Measurements from ENCODE around the gene STK38. TPM values are rescaled to one million over a fixed set of nuclear protein-coding genes. Genes with fewer than 3 reads are reported as not detected.

STK38 gene
- total and polyA plus RNA-seq, 4 donors: 9.3 to 21.8 (median 12.3) TPM

- H3K4me3 ChIP-seq (ENCODE audit: low read depth in 1 of 3, low read length in 3 of 3): no peak overlapping the region
- H3K9ac ChIP-seq (ENCODE audit: low read depth in 1 of 2, low read length in 2 of 2): no peak overlapping the region
- no peaks in the 10 kb centered on the region for H3K4me1 ChIP-seq (ENCODE audit: control insufficient read depth in 4 of 4, insufficient read depth in 4 of 4, low read length in 3 of 4)
- no peak for DNase-seq (ENCODE audit: low spot score)
- H3K36me3 ChIP-seq (ENCODE audit: control insufficient read depth in 4 of 4, insufficient read depth in 3 of 4, low read depth in 1 of 4, low read length in 3 of 4): peaks cover 11 to 31% (median 19%) of the 10 kb centered on the region in 4 donors
- no peak for TF ChIP-seq REST (IDR thresholded peaks at IDR 0.05)
- no peak for TF ChIP-seq HNF4G (IDR thresholded peaks at IDR 0.05)
- TF ChIP-seq MAX (IDR thresholded peaks at IDR 0.05): no peak
- no peak for TF ChIP-seq FOXA1 (IDR thresholded peaks at IDR 0.05)
- TF ChIP-seq FOXA2 (IDR thresholded peaks at IDR 0.05): no peak
- no peak for TF ChIP-seq RXRA (IDR thresholded peaks at IDR 0.05)
- no peak for TF ChIP-seq GABPA (IDR thresholded peaks at IDR 0.05 in 1 of 2, conservative IDR thresholded peaks at IDR 0.05 in 1 of 2)
- TF ChIP-seq ATF3 (IDR thresholded peaks at IDR 0.05): no peak
- TF ChIP-seq TAF1 (conservative IDR thresholded peaks at IDR 0.05): no peak
- no peak for TF ChIP-seq SP1 (IDR thresholded peaks at IDR 0.05)
- no peak for TF ChIP-seq EGR1 (IDR thresholded peaks at IDR 0.05; ENCODE audit: low read depth in 2 of 2)
- TF ChIP-seq ZBTB33 (IDR thresholded peaks at IDR 0.05): no peak
- no peak for TF ChIP-seq RAD21 (IDR thresholded peaks at IDR 0.05)
- TF ChIP-seq HNF4A (conservative IDR thresholded peaks at IDR 0.05): no peak
- no peaks in the 10 kb centered on the region for H3K9me3 ChIP-seq (ENCODE audit: control insufficient read depth in 4 of 4, low read length in 3 of 4)
- H3K27ac ChIP-seq (ENCODE audit: low read depth in 1 of 2, low read length in 2 of 2): no peak overlapping the region
- no peaks in the 10 kb centered on the region for H3K27me3 ChIP-seq (ENCODE audit: control insufficient read depth in 4 of 4, insufficient read depth in 4 of 4, low read length in 3 of 4)
Observed at GRCh38 chr6:36488221-36488620, 59.1 kb downstream of the STK38 start.

GRCh38 chr6:36487698-36488097 is 59.6 kb downstream of the STK38 start:
- 99% methylated on average over 1 of the region's 1 CpG for WGBS
- TF ChIP-seq TAF1 (conservative IDR thresholded peaks at IDR 0.05) (no peak), FOXA2 (IDR thresholded peaks at IDR 0.05) (no peak), NR2F2 (IDR thresholded peaks at IDR 0.05) (no peak), JUND (IDR thresholded peaks at IDR 0.05) (no peak), HNF4G (IDR thresholded peaks at IDR 0.05) (no peak), RXRA (IDR thresholded peaks at IDR 0.05) (no peak)
- H3K36me3 ChIP-seq (ENCODE audit: control insufficient read depth in 4 of 4, insufficient read depth in 3 of 4, low read depth in 1 of 4, low read length in 3 of 4): peaks cover 11 to 31% (median 20%) of the 10 kb centered on the region in 4 donors
- no peak for DNase-seq (ENCODE audit: low spot score)
- H3K4me3 ChIP-seq (ENCODE audit: low read depth in 1 of 3, low read length in 3 of 3): no peak overlapping the region
- no peaks in the 10 kb centered on the region for H3K27me3 ChIP-seq (ENCODE audit: control insufficient read depth in 4 of 4, insufficient read depth in 4 of 4, low read length in 3 of 4)
- no peaks in the 10 kb centered on the region for H3K4me1 ChIP-seq (ENCODE audit: control insufficient read depth in 4 of 4, insufficient read depth in 4 of 4, low read length in 3 of 4)
- no peak overlapping the region for H3K9ac ChIP-seq (ENCODE audit: low read depth in 1 of 2, low read length in 2 of 2)
- no peak overlapping the region for H3K27ac ChIP-seq (ENCODE audit: low read depth in 1 of 2, low read length in 2 of 2)
- H3K9me3 ChIP-seq (ENCODE audit: control insufficient read depth in 4 of 4, low read length in 3 of 4): no peaks in the 10 kb centered on the region

Data from liver (tissue), 9 donors.